ENCODE data around the gene PCDHGA2.
A peak's percentile ranks its signal among the peaks of the same experiment; 100 is the strongest.
"Not testable (repeated sequence)": the region's sequence is repeated elsewhere in the genome, so short reads cannot be mapped to it uniquely, and the experiment has no call there.

The PCDHGA2 gene

GRCh38 chr5:141349917-141350619 lies 11.5 kb downstream of the PCDHGA2 start, which contains the start of gene PCDHGB1:
Gene PCDHGB1, plus strand, starts transcription at chr5:141350099. Its CDS starts 162 bp downstream, at chr5:141350261.
- DNase-seq = peak; percentile 57

GRCh38 chr5:141351591-141351990 lies 13.0 kb downstream of the PCDHGA2 start:
- no peak for DNase-seq

- no peak for DNase-seq
These were observed 16.4 kb downstream of the PCDHGA2 start, which contains the start of gene PCDHGA4 for GRCh38 chr5:141354900-141355469. Gene PCDHGA4, plus strand, starts transcription at chr5:141355021. Its CDS starts 87 bp downstream, at chr5:141355108.

GRCh38 chr5:141355641-141356040 lies 17.1 kb downstream of the PCDHGA2 start:
- DNase-seq = no peak

GRCh38 chr5:141356133-141356532 lies 17.6 kb downstream of the PCDHGA2 start:
- DNase-seq = no peak

GRCh38 chr5:141356950-141357349 lies 18.4 kb downstream of the PCDHGA2 start:
- no peak for DNase-seq

GRCh38 chr5:141359790-141360426 lies 21.3 kb downstream of the PCDHGA2 start, which contains the start of gene PCDHGB2:
Gene PCDHGB2, plus strand, starts transcription at chr5:141359994. Its CDS starts 142 bp downstream, at chr5:141360136.
- no peak for DNase-seq

GRCh38 chr5:141360685-141361084 lies 22.1 kb downstream of the PCDHGA2 start:
- DNase-seq = no peak

- DNase-seq = no peak
These were observed 24.2 kb downstream of the PCDHGA2 start for GRCh38 chr5:141362719-141363118.

GRCh38 chr5:141363952-141364660 lies 25.5 kb downstream of the PCDHGA2 start, which contains the start of gene PCDHGA5:
Gene PCDHGA5, plus strand, starts transcription at chr5:141364162. Its CDS starts 169 bp downstream, at chr5:141364331.
- DNase-seq = no peak

- no peak for DNase-seq
These were observed 27.7 kb downstream of the PCDHGA2 start for GRCh38 chr5:141366016-141366896.

GRCh38 chr5:141369994-141370848 lies 31.7 kb downstream of the PCDHGA2 start, which contains the start of gene PCDHGB3:
Gene PCDHGB3, plus strand, starts transcription at chr5:141370242. Its CDS starts 153 bp downstream, at chr5:141370395.
- peak; percentile 53 for DNase-seq

GRCh38 chr5:141371572-141372475 lies 33.3 kb downstream of the PCDHGA2 start:
- DNase-seq = no peak

- DNase-seq = no peak
These were observed 35.2 kb downstream of the PCDHGA2 start, which contains the start of gene PCDHGA6 for GRCh38 chr5:141373673-141374317. Gene PCDHGA6, plus strand, starts transcription at chr5:141373891. Its CDS starts 193 bp downstream, at chr5:141374084.

- DNase-seq = no peak
These were observed 36.1 kb downstream of the PCDHGA2 start for GRCh38 chr5:141374627-141375026.

GRCh38 chr5:141375444-141376155 lies 37.0 kb downstream of the PCDHGA2 start:
- DNase-seq = not testable (repeated sequence)

- no peak for DNase-seq
These were observed 44.1 kb downstream of the PCDHGA2 start, which contains the start of gene PCDHGA7 for GRCh38 chr5:141382469-141383294. Gene PCDHGA7, plus strand, starts transcription at chr5:141382742. Its CDS starts 158 bp downstream, at chr5:141382900.

Data from activated CD4-positive, alpha-beta T cell treated with anti-CD3 and anti-CD28 coated beads for 48 hours (primary cell).